HEK293 (cell line): ENCODE results near the gene TTC39A.

Source experiments
- CTCF ChIA-PET: fragments of 350-600 bp; formaldehyde crosslinking; extraction: SDS; loops from one replicate; lab custom pipeline; 2021; ENCODE audit warnings: antibody characterized with exemption; lab: Yijun Ruan, JAX
- POLR2A ChIA-PET: fragments of 300-600 bp; formaldehyde crosslinking; extraction: SDS; loops from one replicate; lab custom pipeline; 2020; ENCODE audit warnings: antibody characterized with exemption, inconsistent platforms; lab: Yijun Ruan, JAX
- H3K27ac ChIP-seq: fragments of 200-500 bp; sonication (Bioruptor generic); 2 replicates; pipeline ENCODE4 v1.5.1; 2014; ENCODE audit warnings: low read depth, low read length, control low read depth, inconsistent platforms; ENCODE audit errors: extremely low read depth
- H3K36me3 ChIP-seq, 2 experiments: fragments of 200-500 bp in 1 of 2; sonication (Bioruptor generic) in 1 of 2; 1 replicate in 1 of 2; 2 replicates in 1 of 2; pipeline ENCODE4 v1.5.1; 2014 to 2017; ENCODE audit warnings: inconsistent platforms in 2 of 2, low read length in 2 of 2; ENCODE audit not compliant: control insufficient read depth in 2 of 2, insufficient read depth in 1 of 2
- H3K4me1 ChIP-seq: fragments of 200-500 bp; sonication (Bioruptor generic); 2 replicates; pipeline ENCODE4 v1.5.1; 2014; ENCODE audit warnings: mild to moderate bottlenecking, low read length, inconsistent platforms; ENCODE audit not compliant: control insufficient read depth, insufficient read depth
- H3K4me3 ChIP-seq: 2 replicates; pipeline ENCODE4 v1.5.1; 2011; ENCODE audit warnings: low read depth, mild to moderate bottlenecking, control low read depth, low read length, moderate library complexity
- H3K9me3 ChIP-seq: fragments of 200-500 bp; sonication (Bioruptor generic); 2 replicates; pipeline ENCODE4 v1.5.1; 2014; ENCODE audit warnings: low read depth, low read length, inconsistent platforms; ENCODE audit not compliant: control insufficient read depth, insufficient read depth
- BCL11B ChIP-seq: fragments of 450-650 bp; formaldehyde crosslinking; IDR thresholded peaks from 2 replicates; pipeline ENCODE4 v1.5.1; 2016; ENCODE audit warnings: low read depth, missing biosample characterization, missing genetic modification characterization
- FEZF1 ChIP-seq: fragments of 450-650 bp; formaldehyde crosslinking; IDR thresholded peaks from 2 replicates; pipeline ENCODE4 v1.5.1; 2016; ENCODE audit warnings: missing biosample characterization, missing genetic modification characterization
- INSM2 ChIP-seq: fragments of 450-650 bp; formaldehyde crosslinking; IDR thresholded peaks from 2 replicates; pipeline ENCODE4 v1.5.1; 2016; ENCODE audit warnings: missing biosample characterization, missing genetic modification characterization
- KLF1 ChIP-seq: fragments of 450-650 bp; formaldehyde crosslinking; IDR thresholded peaks from 2 replicates; pipeline ENCODE4 v1.5.1; 2016; ENCODE audit warnings: missing biosample characterization, missing genetic modification characterization
- ZBTB8A ChIP-seq: fragments of 450-650 bp; formaldehyde crosslinking; IDR thresholded peaks from 2 replicates; pipeline ENCODE4 v1.5.1; 2016; ENCODE audit warnings: missing biosample characterization, missing genetic modification characterization
- ZFP37 ChIP-seq: fragments of 450-650 bp; formaldehyde crosslinking; IDR thresholded peaks from 2 replicates; pipeline ENCODE4 v1.5.1; 2016; ENCODE audit warnings: missing biosample characterization, missing genetic modification characterization
- ZNF146 ChIP-seq: fragments of 450-650 bp; formaldehyde crosslinking; IDR thresholded peaks from 2 replicates; pipeline ENCODE4 v1.5.1; 2016; ENCODE audit warnings: missing biosample characterization, missing genetic modification characterization
- ZNF157 ChIP-seq: fragments of 450-650 bp; formaldehyde crosslinking; IDR thresholded peaks from 2 replicates; pipeline ENCODE4 v1.5.1; 2016; ENCODE audit warnings: missing biosample characterization, missing genetic modification characterization
- ZNF174 ChIP-seq: fragments of 450-650 bp; formaldehyde crosslinking; IDR thresholded peaks from 2 replicates; pipeline ENCODE4 v1.5.0; 2017; ENCODE audit warnings: missing biosample characterization, mild to moderate bottlenecking, missing genetic modification characterization
- ZNF350 ChIP-seq: fragments of 450-650 bp; formaldehyde crosslinking; IDR thresholded peaks from 2 replicates; pipeline ENCODE4 v1.5.0; 2017; ENCODE audit warnings: missing biosample characterization, mild to moderate bottlenecking, missing genetic modification characterization
- ZNF366 ChIP-seq: fragments of 450-650 bp; formaldehyde crosslinking; conservative IDR thresholded peaks from 2 replicates; pipeline ENCODE4 v1.5.1; 2016; ENCODE audit warnings: missing biosample characterization, missing genetic modification characterization
- ZNF416 ChIP-seq: fragments of 450-650 bp; formaldehyde crosslinking; IDR thresholded peaks from 2 replicates; pipeline ENCODE4 v1.5.1; 2016; ENCODE audit warnings: missing biosample characterization, missing genetic modification characterization
- ZNF529 ChIP-seq: fragments of 450-650 bp; formaldehyde crosslinking; IDR thresholded peaks from 2 replicates; pipeline ENCODE4 v1.5.1; 2017; ENCODE audit warnings: missing genetic modification characterization, missing biosample characterization; ENCODE audit not compliant: insufficient replicate concordance
- ZNF610 ChIP-seq: fragments of 450-650 bp; formaldehyde crosslinking; IDR thresholded peaks from 2 replicates; pipeline ENCODE4 v1.5.1; 2016; ENCODE audit warnings: missing biosample characterization, missing genetic modification characterization, borderline replicate concordance
- ZNF623 ChIP-seq: fragments of 450-650 bp; formaldehyde crosslinking; IDR thresholded peaks from 2 replicates; pipeline ENCODE4 v1.5.1; 2016; ENCODE audit warnings: missing biosample characterization, missing genetic modification characterization
- ZNF645 ChIP-seq: fragments of 450-650 bp; formaldehyde crosslinking; IDR thresholded peaks from 2 replicates; pipeline ENCODE4; 2016; ENCODE audit warnings: missing biosample characterization, missing genetic modification characterization
- ZNF837 ChIP-seq: fragments of 450-650 bp; formaldehyde crosslinking; IDR thresholded peaks from 2 replicates; pipeline ENCODE4 v1.5.1; 2016; ENCODE audit warnings: missing biosample characterization, missing genetic modification characterization
- TF ChIP-seq, protein P1 (sequence below): fragments of 450-650 bp; formaldehyde crosslinking; IDR thresholded peaks from 2 replicates; pipeline ENCODE4 v1.5.1; 2016; ENCODE audit warnings: missing biosample characterization, missing genetic modification characterization
- TF ChIP-seq, protein P2 (sequence below): fragments of 450-650 bp; formaldehyde crosslinking; IDR thresholded peaks from 2 replicates; pipeline ENCODE4 v1.5.1; 2016; ENCODE audit warnings: missing biosample characterization, missing genetic modification characterization, borderline replicate concordance
- TF ChIP-seq, protein P3 (sequence below): fragments of 450-650 bp; formaldehyde crosslinking; IDR thresholded peaks from 2 replicates; pipeline ENCODE4 v1.5.1; 2016; ENCODE audit warnings: missing biosample characterization, missing genetic modification characterization

TTC39A gene

DNA sequence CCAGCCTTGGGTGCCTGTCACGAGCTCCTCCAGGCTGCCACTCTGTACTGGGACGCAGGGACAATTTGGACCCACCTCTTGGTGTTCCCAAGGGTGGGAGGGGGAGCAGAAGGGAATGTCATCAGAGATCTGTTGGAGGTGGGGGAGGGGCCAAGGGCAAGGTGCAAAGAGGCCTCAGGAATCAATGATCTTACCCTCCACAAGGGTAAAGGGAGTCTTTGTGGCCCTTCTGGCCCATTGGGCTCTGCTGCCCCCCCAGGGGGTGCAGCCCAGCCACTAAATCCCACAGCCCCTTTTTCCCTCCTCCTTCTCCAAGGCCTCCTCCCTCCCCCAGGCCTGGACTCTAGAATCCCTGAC, 8.5 kb downstream of the TTC39A start (continued):
- TF ChIP-seq ZNF366 (tag by site-specific recombination): no peak

- ChIA-PET CTCF (no interaction called here), POLR2A (interaction anchor here (0.6 kb wide), 1 partner anchor 21 kb away, joined by 5 read pairs; no protein-coding TSS in a partner anchor)
- Histone ChIP-seq H3K9me3 (no peaks in the 10 kb centered on the region), H3K4me1 (no peaks in the 10 kb centered on the region), H3K4me3 (no peak overlapping the region), H3K27ac (no peak overlapping the region), H3K36me3 (peaks cover 0 to 15% of the 10 kb centered on the region in 2 experiments; a peak in 2 of 3 replicates)
- TF ChIP-seq, protein P1, sequence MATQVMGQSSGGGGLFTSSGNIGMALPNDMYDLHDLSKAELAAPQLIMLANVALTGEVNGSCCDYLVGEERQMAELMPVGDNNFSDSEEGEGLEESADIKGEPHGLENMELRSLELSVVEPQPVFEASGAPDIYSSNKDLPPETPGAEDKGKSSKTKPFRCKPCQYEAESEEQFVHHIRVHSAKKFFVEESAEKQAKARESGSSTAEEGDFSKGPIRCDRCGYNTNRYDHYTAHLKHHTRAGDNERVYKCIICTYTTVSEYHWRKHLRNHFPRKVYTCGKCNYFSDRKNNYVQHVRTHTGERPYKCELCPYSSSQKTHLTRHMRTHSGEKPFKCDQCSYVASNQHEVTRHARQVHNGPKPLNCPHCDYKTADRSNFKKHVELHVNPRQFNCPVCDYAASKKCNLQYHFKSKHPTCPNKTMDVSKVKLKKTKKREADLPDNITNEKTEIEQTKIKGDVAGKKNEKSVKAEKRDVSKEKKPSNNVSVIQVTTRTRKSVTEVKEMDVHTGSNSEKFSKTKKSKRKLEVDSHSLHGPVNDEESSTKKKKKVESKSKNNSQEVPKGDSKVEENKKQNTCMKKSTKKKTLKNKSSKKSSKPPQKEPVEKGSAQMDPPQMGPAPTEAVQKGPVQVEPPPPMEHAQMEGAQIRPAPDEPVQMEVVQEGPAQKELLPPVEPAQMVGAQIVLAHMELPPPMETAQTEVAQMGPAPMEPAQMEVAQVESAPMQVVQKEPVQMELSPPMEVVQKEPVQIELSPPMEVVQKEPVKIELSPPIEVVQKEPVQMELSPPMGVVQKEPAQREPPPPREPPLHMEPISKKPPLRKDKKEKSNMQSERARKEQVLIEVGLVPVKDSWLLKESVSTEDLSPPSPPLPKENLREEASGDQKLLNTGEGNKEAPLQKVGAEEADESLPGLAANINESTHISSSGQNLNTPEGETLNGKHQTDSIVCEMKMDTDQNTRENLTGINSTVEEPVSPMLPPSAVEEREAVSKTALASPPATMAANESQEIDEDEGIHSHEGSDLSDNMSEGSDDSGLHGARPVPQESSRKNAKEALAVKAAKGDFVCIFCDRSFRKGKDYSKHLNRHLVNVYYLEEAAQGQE (tag by site-specific recombination): no peak
- no peak for TF ChIP-seq ZNF529 (tag by site-specific recombination)
- no peak for TF ChIP-seq INSM2 (tag by site-specific recombination)
- TF ChIP-seq ZNF610: no peak
- TF ChIP-seq ZNF623 (tag by site-specific recombination): no peak
- TF ChIP-seq ZNF645 (tag by site-specific recombination): no peak
- TF ChIP-seq ZNF416 (tag by site-specific recombination): no peak
- no peak for TF ChIP-seq ZNF174 (tag by site-specific recombination)
- no peak for TF ChIP-seq ZNF157 (tag by site-specific recombination)
- TF ChIP-seq ZBTB8A (tag by site-specific recombination): 0 out of 2 replicates have a peak, but pooled peaks have one; percentile 33
- no peak for TF ChIP-seq ZNF350 (tag by site-specific recombination)
- peak; percentile 54 for TF ChIP-seq KLF1
- no peak for TF ChIP-seq ZNF146 (tag by site-specific recombination)
- TF ChIP-seq BCL11B: no peak
- TF ChIP-seq ZFP37: no peak
- TF ChIP-seq, protein P2, sequence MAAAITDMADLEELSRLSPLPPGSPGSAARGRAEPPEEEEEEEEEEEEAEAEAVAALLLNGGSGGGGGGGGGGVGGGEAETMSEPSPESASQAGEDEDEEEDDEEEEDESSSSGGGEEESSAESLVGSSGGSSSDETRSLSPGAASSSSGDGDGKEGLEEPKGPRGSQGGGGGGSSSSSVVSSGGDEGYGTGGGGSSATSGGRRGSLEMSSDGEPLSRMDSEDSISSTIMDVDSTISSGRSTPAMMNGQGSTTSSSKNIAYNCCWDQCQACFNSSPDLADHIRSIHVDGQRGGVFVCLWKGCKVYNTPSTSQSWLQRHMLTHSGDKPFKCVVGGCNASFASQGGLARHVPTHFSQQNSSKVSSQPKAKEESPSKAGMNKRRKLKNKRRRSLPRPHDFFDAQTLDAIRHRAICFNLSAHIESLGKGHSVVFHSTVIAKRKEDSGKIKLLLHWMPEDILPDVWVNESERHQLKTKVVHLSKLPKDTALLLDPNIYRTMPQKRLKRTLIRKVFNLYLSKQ (tag by site-specific recombination): no peak
- TF ChIP-seq, protein P3, sequence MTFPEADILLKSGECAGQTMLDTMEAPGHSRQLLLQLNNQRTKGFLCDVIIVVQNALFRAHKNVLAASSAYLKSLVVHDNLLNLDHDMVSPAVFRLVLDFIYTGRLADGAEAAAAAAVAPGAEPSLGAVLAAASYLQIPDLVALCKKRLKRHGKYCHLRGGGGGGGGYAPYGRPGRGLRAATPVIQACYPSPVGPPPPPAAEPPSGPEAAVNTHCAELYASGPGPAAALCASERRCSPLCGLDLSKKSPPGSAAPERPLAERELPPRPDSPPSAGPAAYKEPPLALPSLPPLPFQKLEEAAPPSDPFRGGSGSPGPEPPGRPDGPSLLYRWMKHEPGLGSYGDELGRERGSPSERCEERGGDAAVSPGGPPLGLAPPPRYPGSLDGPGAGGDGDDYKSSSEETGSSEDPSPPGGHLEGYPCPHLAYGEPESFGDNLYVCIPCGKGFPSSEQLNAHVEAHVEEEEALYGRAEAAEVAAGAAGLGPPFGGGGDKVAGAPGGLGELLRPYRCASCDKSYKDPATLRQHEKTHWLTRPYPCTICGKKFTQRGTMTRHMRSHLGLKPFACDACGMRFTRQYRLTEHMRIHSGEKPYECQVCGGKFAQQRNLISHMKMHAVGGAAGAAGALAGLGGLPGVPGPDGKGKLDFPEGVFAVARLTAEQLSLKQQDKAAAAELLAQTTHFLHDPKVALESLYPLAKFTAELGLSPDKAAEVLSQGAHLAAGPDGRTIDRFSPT (tag by site-specific recombination): no peak
- peak; percentile 81 for TF ChIP-seq FEZF1
- no peak for TF ChIP-seq ZNF837 (tag by site-specific recombination)
These were observed 9.1 kb downstream of the TTC39A start for GRCh38 chr1:51320967-51321923.
